ENCODE data around the gene C2CD4D.

DNA sequence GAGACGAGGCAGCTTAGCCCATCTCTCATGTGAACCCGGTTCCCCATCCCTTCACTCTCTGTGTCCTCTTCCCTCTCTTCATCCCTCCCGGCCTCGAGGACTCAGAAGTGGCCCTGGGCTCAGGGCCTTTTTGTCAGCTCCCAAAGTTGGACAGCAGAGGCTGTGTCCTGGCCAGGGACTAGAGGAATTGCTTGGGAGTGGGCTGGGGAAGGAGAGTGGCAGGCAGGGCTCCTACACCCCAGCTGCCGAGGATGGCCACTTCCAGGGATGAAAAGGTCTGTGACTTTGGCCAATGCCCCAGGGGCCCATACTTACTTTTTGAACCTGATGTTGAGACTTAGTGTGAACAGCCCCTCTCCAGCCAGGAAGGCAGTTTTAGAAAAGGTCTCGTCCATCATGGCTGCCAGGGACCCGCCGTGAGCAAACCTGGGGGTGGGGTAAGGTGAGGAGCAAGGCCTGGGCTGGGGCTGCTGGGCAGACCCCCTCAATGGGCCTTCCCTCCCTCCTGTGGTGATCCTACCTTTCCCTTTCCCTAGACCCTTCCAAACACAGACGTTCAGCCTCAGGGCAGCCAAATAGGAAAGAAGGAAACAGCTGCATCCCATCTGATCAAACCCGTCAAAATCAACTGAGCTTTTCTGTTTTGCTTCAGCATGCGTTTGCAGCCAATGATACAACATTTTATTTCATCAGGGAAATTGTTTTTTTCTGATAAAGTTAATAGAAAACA is 8.4 kb upstream of the C2CD4D start:
- TF ChIP-seq ZNF529 (tag by site-specific recombination; IDR thresholded peaks at IDR 0.05; ENCODE audit: insufficient replicate concordance), result no peak
- TF ChIP-seq PRDM1 (tag by site-specific recombination; IDR thresholded peaks at IDR 0.05), result no peak

Measured in HEK293 (cell line).